Myometrial cell (primary cell): Measurements from ENCODE around the gene CNIH2. TPM values are rescaled to one million over a fixed set of nuclear protein-coding genes. Genes with fewer than 3 reads are reported as not detected.

Source experiments
- total RNA-seq: library from RNA; depleted of rRNA; stranded (reverse); fragments of >200 nt; gene quantifications from 2 replicates; pipeline ENCODE4 v1.2.3, GENCODE V29; 2015

CNIH2 gene
- total RNA-seq: 0.29 TPM in 1 of 2 replicates, not detected in the other

GRCh38 chr11:66277471-66278362 lies at the start of gene CNIH2:
CNIH2 (plus strand) TSS chr11:66278175; CDS start chr11:66278457, 282 bp downstream.

GRCh38 chr11:66268244-66268951 lies 9.6 kb upstream of the CNIH2 start, which contains the start of gene RAB1B:
RAB1B (plus strand) TSS chr11:66268639; CDS start chr11:66268680, 41 bp downstream.

GRCh38 chr11:66288671-66289547 lies 10.9 kb downstream of the CNIH2 start, which contains the start of gene YIF1A:
YIF1A (minus strand) TSS chr11:66289143; CDS start chr11:66288985, 158 bp downstream.

GRCh38 chr11:66291706-66292542 lies 13.9 kb downstream of the CNIH2 start, which contains the start of gene TMEM151A:
TMEM151A (plus strand) TSS chr11:66291894; CDS start chr11:66292014, 120 bp downstream.

GRCh38 chr11:66316849-66317251 lies 38.9 kb downstream of the CNIH2 start, which contains the start of gene CD248:
CD248 (minus strand) TSS chr11:66317044; CDS start chr11:66317027, 17 bp downstream.

Other genes with a start within 250 kb of the CNIH2 start
- not detected in 2 replicates for gene GAL3ST3, start 229.0 kb upstream of the CNIH2 start, total RNA-seq
- gene SF3B2, start 225.8 kb upstream of the CNIH2 start, total RNA-seq: 182 and 206 TPM in 2 replicates
- gene PACS1, start 207.9 kb upstream of the CNIH2 start, total RNA-seq: 20.8 and 22.9 TPM in 2 replicates
- 13.0 and 16.3 TPM in 2 replicates for gene KLC2, start 20.5 kb upstream of the CNIH2 start, total RNA-seq
- 165 and 169 TPM in 2 replicates for gene RAB1B, start 9.5 kb upstream of the CNIH2 start, total RNA-seq
- gene YIF1A, start 11.0 kb downstream of the CNIH2 start, total RNA-seq: 239 and 330 TPM in 2 replicates
- not detected in 2 replicates for gene TMEM151A, start 13.7 kb downstream of the CNIH2 start, total RNA-seq
- gene CD248, start 38.9 kb downstream of the CNIH2 start, total RNA-seq: 93.4 and 98.0 TPM in 2 replicates
- gene RIN1, start 58.3 kb downstream of the CNIH2 start, total RNA-seq: 58.8 and 68.3 TPM in 2 replicates
- gene BRMS1, start 66.9 kb downstream of the CNIH2 start, total RNA-seq: 64.0 and 74.1 TPM in 2 replicates
- 45.0 and 50.2 TPM in 2 replicates for gene B4GAT1, start 69.5 kb downstream of the CNIH2 start, total RNA-seq
- 0.71 and 1.2 TPM in 2 replicates for gene SLC29A2, start 93.6 kb downstream of the CNIH2 start, total RNA-seq
- not detected in 2 replicates for gene NPAS4, start 142.9 kb downstream of the CNIH2 start, total RNA-seq
- 63.1 and 66.9 TPM in 2 replicates for gene MRPL11, start 160.7 kb downstream of the CNIH2 start, total RNA-seq
- gene PELI3, start 188.7 kb downstream of the CNIH2 start, total RNA-seq: 5.3 and 6.3 TPM in 2 replicates
- 60.1 and 79.0 TPM in 2 replicates for gene DPP3, start 202.3 kb downstream of the CNIH2 start, total RNA-seq
- 30.8 and 39.8 TPM in 2 replicates for gene BBS1, start 232.5 kb downstream of the CNIH2 start, total RNA-seq